ENCODE results near the gene DOCK11.
"Not testable (repeated sequence)": the region's sequence is repeated elsewhere in the genome, so short reads cannot be mapped to it uniquely, and the experiment has no call there.

The DOCK11 gene

GRCh38 chrX:118583781-118584180 is 88.2 kb downstream of the DOCK11 start:
- no peak for DNase-seq (ENCODE audit: low read depth)
- no peak overlapping the region for H3K4me3 ChIP-seq (ENCODE audit: low read depth, low read length)
- TF ChIP-seq CTCF (IDR thresholded peaks at IDR 0.05; ENCODE audit: insufficient read depth, low read depth, low read length, missing control alignments), result no peak

DNA sequence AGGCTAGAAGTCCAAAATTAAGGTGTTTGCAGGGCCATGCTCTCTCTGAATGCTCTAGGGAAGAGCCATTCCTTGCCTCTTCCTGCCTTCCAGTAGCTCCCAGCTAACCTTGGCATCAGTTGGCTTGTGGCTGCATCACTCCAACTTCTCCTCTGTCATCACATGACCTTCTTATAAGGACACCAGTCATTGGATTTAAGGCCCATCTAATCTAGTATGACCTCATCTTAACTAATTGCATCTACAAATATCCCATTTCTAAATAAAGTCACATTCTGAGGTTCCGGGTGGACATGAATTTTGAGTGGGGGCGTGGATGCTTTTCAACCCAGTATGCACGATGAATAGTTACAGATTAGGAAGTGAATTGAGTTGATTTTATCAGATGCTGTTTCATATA is 89.7 kb downstream of the DOCK11 start:
- TF ChIP-seq CTCF (IDR thresholded peaks at IDR 0.05; ENCODE audit: insufficient read depth, low read depth, low read length, missing control alignments), result no peak
- H3K4me3 ChIP-seq (ENCODE audit: low read depth, low read length), result no peak overlapping the region
- no peak for DNase-seq (ENCODE audit: low read depth)

DNA sequence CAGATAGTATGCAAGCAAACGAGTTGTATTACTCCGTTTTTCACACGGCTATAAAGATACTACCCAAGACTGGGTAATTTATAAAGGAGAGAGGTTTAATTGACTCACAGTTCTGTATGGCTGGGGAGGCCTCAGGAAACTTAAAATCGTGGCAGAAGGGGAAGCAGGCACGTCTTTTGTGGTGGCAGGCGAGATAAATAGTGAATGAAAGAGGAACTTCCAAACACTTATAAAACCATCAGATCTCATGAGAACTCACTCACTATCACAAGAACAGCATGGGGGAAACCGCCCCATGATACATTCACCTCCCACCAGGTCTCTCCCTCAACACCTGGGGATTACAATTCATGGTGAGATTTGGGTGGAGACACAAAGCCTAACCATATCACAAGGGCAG is 90.6 kb downstream of the DOCK11 start:
- not testable (repeated sequence) for DNase-seq (ENCODE audit: low read depth); H3K4me3 ChIP-seq (ENCODE audit: low read depth, low read length)

DNA sequence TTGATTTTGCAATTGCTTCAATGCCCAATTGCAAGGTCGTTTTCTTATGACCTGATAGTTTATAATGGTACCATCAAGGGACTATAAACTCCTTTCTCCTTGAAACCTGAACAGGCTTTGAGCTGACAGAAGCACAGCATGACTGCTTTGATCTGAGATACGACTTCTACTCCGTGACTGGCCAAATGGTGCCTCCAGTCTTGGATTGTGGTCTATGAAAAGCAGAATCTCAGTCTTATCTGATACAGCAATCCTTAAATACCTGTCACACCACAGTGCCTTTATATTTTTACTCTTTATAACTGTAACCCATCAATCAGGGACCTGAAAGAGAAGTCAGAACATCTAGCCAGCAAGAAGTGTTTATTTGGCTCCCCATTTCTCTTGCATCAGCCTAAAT is 93.1 kb downstream of the DOCK11 start:
- no peak for DNase-seq (ENCODE audit: low read depth)
- no peak for TF ChIP-seq CTCF (IDR thresholded peaks at IDR 0.05; ENCODE audit: insufficient read depth, low read depth, low read length, missing control alignments)
- H3K4me3 ChIP-seq (ENCODE audit: low read depth, low read length), result no peak overlapping the region

GRCh38 chrX:118589227-118589626 is 93.6 kb downstream of the DOCK11 start:
- no peak overlapping the region for H3K4me3 ChIP-seq (ENCODE audit: low read depth, low read length)
- TF ChIP-seq CTCF (IDR thresholded peaks at IDR 0.05; ENCODE audit: insufficient read depth, low read depth, low read length, missing control alignments), result no peak
- no peak for DNase-seq (ENCODE audit: low read depth)

- no peak overlapping the region for H3K4me3 ChIP-seq (ENCODE audit: low read depth, low read length)
- no peak for TF ChIP-seq CTCF (IDR thresholded peaks at IDR 0.05; ENCODE audit: insufficient read depth, low read depth, low read length, missing control alignments)
- no peak for DNase-seq (ENCODE audit: low read depth)
These were observed 97.8 kb downstream of the DOCK11 start for GRCh38 chrX:118593407-118593806.

DNA sequence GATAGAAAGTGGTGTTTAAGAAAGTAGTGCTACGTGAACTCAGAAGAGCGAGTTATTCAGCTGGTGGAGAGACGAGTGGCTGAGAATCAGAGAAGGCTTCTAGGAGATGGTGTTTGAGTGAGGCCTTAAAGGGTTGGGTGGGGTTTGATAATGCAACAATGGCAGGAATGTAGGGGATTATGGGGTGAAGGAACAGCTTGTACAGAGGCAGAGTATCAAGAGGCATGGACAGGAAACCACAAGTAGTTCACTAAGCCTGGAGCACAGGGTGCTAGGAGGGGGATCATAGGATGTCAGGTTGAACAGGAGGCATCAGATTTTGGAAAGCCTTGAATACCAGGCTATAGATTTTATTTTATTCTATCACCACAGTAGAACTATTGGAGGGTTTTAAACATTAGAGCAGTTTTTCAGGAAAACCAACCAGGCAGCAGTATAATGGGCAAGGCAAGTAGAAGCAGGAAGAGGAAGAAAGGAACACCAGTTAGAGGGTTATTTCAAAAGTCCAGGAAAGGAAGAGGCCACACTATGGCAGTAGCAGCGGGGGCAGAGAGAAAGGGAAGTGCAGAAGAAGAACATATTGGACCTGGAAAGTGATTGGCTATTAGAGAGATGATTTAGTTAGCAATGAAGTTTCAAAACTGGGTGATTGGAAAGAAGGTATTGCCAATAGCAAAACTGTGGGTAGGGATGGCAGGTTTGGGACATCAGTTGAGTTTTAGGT is 99.2 kb downstream of the DOCK11 start:
- TF ChIP-seq CTCF (IDR thresholded peaks at IDR 0.05; ENCODE audit: insufficient read depth, low read depth, low read length, missing control alignments), result no peak
- DNase-seq (ENCODE audit: low read depth), result no peak
- H3K4me3 ChIP-seq (ENCODE audit: low read depth, low read length), result no peak overlapping the region

All from GM12865 (cell line).